GM19193 (cell line): Measurements from ENCODE around the gene SERPINI2.

Experiments used
- POLR2A ChIP-seq: IDR thresholded peaks from 4 replicates; pipeline ENCODE4 v1.6.1; 2011; ENCODE audit not compliant: insufficient read depth, insufficient read length; ENCODE audit errors: extremely low read depth

Gene SERPINI2

GRCh38 chr3:167473863-167474262 is at the start of gene SERPINI2:
TSS of gene SERPINI2 (minus strand) at chr3:167474042. CDS start at chr3:167471834, 2,208 bp downstream.
- TF ChIP-seq POLR2A: no peak

- no peak for TF ChIP-seq POLR2A
These were observed 47.1 kb upstream of the SERPINI2 start for GRCh38 chr3:167521006-167521355.

- no peak for TF ChIP-seq POLR2A
These were observed 46.6 kb upstream of the SERPINI2 start for GRCh38 chr3:167520266-167521005.

- TF ChIP-seq POLR2A: no peak
These were observed 34.1 kb upstream of the SERPINI2 start for GRCh38 chr3:167507954-167508353.

- no peak for TF ChIP-seq POLR2A
These were observed 28.6 kb upstream of the SERPINI2 start for GRCh38 chr3:167502401-167502800.

- no peak for TF ChIP-seq POLR2A
These were observed 28.1 kb upstream of the SERPINI2 start for GRCh38 chr3:167501941-167502340.

- no peak for TF ChIP-seq POLR2A
These were observed 24.1 kb upstream of the SERPINI2 start for GRCh38 chr3:167497903-167498302.

GRCh38 chr3:167493244-167493643 is 19.4 kb upstream of the SERPINI2 start:
- no peak for TF ChIP-seq POLR2A

- no peak for TF ChIP-seq POLR2A
These were observed 17.8 kb upstream of the SERPINI2 start for GRCh38 chr3:167491621-167492020.

GRCh38 chr3:167489571-167489970 is 15.7 kb upstream of the SERPINI2 start:
- no peak for TF ChIP-seq POLR2A

- no peak for TF ChIP-seq POLR2A
These were observed 13.7 kb upstream of the SERPINI2 start for GRCh38 chr3:167487556-167487955.

- no peak for TF ChIP-seq POLR2A
These were observed 10.7 kb upstream of the SERPINI2 start for GRCh38 chr3:167484551-167484950.

GRCh38 chr3:167483708-167484475 is 10.1 kb upstream of the SERPINI2 start:
- TF ChIP-seq POLR2A: no peak

GRCh38 chr3:167481164-167481563 is 7.3 kb upstream of the SERPINI2 start:
- no peak for TF ChIP-seq POLR2A

- TF ChIP-seq POLR2A: no peak
These were observed 6.9 kb upstream of the SERPINI2 start for GRCh38 chr3:167480748-167481147.

- TF ChIP-seq POLR2A: no peak
These were observed 4.5 kb downstream of the SERPINI2 start for GRCh38 chr3:167469381-167469780.

GRCh38 chr3:167467848-167468611 is 5.8 kb downstream of the SERPINI2 start:
- no peak for TF ChIP-seq POLR2A
